ENCODE results near the gene CLCNKB.

CLCNKB gene

GRCh38 chr1:16070640-16071355 lies 27.2 kb downstream of the CLCNKB start:
- Histone ChIP-seq H3K4me3 (no peak overlapping the region), H3K27ac (peak overlapping the region in 1 of 21 experiments; percentile 30)

- Histone ChIP-seq H3K4me3 (no peak overlapping the region), H3K27ac (no peak overlapping the region)
Measured at GRCh38 chr1:16071614-16072013, 28.0 kb downstream of the CLCNKB start.

- H3K27ac ChIP-seq, result no peak overlapping the region
- no peak overlapping the region for H3K4me3 ChIP-seq
Measured at GRCh38 chr1:16072095-16072494, 28.5 kb downstream of the CLCNKB start.

- peak overlapping the region in 3 of 21 experiments; percentile 16 to 54 (median 28) for H3K27ac ChIP-seq
Measured at GRCh38 chr1:16072616-16073484, 29.3 kb downstream of the CLCNKB start.

GRCh38 chr1:16073490-16074119 lies 30.0 kb downstream of the CLCNKB start, which contains the start of gene FAM131C:
FAM131C (minus strand) TSS chr1:16073651; CDS start chr1:16073442, 209 bp downstream.
- H3K4me3 ChIP-seq, result peak within 1 kb of the TSS in 6 of 7 experiments; percentile 18 to 45 (median 25)

More at GRCh38 chr1:16072616-16073484, 29.3 kb downstream of the CLCNKB start:
- peak overlapping the region in 6 of 7 experiments; percentile 18 to 45 (median 25) for H3K4me3 ChIP-seq

GRCh38 chr1:16074217-16074616 lies 30.6 kb downstream of the CLCNKB start:
- H3K4me3 ChIP-seq, result no peak overlapping the region
- H3K27ac ChIP-seq, result peak overlapping the region in 1 of 21 experiments; percentile 1

More at GRCh38 chr1:16073490-16074119, 30.0 kb downstream of the CLCNKB start, which contains the start of gene FAM131C:
- peak within 1 kb of the TSS in 4 of 21 experiments; percentile 1 to 54 (median 22) for H3K27ac ChIP-seq

GRCh38 chr1:16075337-16076030 lies 31.9 kb downstream of the CLCNKB start:
- Histone ChIP-seq H3K27ac (peak overlapping the region in 1 of 21 experiments; percentile 63), H3K4me3 (no peak overlapping the region)

GRCh38 chr1:16076031-16076864 lies 32.7 kb downstream of the CLCNKB start:
- Histone ChIP-seq H3K27ac (peak overlapping the region in 7 of 21 experiments; percentile 0 to 63 (median 21)), H3K4me3 (no peak overlapping the region)

- Histone ChIP-seq H3K4me3 (no peak overlapping the region), H3K27ac (peak overlapping the region in 5 of 21 experiments; percentile 12 to 62 (median 21))
Measured at GRCh38 chr1:16076865-16077238, 33.3 kb downstream of the CLCNKB start.

GRCh38 chr1:16077406-16078245 lies 34.0 kb downstream of the CLCNKB start:
- H3K27ac ChIP-seq, result peak overlapping the region in 3 of 21 experiments; percentile 14 to 34 (median 30)
- no peak overlapping the region for H3K4me3 ChIP-seq

GRCh38 chr1:16078925-16079656 lies 35.5 kb downstream of the CLCNKB start:
- Histone ChIP-seq H3K27ac (peak overlapping the region in 9 of 21 experiments; percentile 4 to 66 (median 24)), H3K4me3 (no peak overlapping the region)

GRCh38 chr1:16080422-16081150 lies 37.0 kb downstream of the CLCNKB start:
- Histone ChIP-seq H3K27ac (no peak overlapping the region), H3K4me3 (no peak overlapping the region)

- Histone ChIP-seq H3K27ac (no peak overlapping the region), H3K4me3 (no peak overlapping the region)
Measured at GRCh38 chr1:16081636-16082035, 38.1 kb downstream of the CLCNKB start.

GRCh38 chr1:16082283-16083038 lies 38.9 kb downstream of the CLCNKB start:
- Histone ChIP-seq H3K4me3 (no peak overlapping the region), H3K27ac (no peak overlapping the region)

GRCh38 chr1:16083486-16083885 lies 39.9 kb downstream of the CLCNKB start:
- Histone ChIP-seq H3K4me3 (no peak overlapping the region), H3K27ac (no peak overlapping the region)

- no peak overlapping the region for H3K27ac ChIP-seq
Measured at GRCh38 chr1:16085522-16085921, 41.9 kb downstream of the CLCNKB start.

More at GRCh38 chr1:16085522-16085921, 41.9 kb downstream of the CLCNKB start:
- no peak overlapping the region for H3K4me3 ChIP-seq
